WI38 (cell line): ENCODE data around the gene SMDT1.
"Not testable (repeated sequence)": the region's sequence is repeated elsewhere in the genome, so short reads cannot be mapped to it uniquely, and the experiment has no call there.

Source experiments
- H3K4me3 ChIP-seq: 2 replicates; pipeline ENCODE4 v1.5.1; 2011; ENCODE audit warnings: low read depth, mild to moderate bottlenecking, control low read depth, low read length
- CTCF ChIP-seq: IDR thresholded peaks from 2 replicates; pipeline ENCODE4 v1.5.1; 2012; ENCODE audit warnings: low read depth, mild to moderate bottlenecking, control low read depth, low read length

The SMDT1 gene

GRCh38 chr22:42101199-42101598 is 21.7 kb downstream of the SMDT1 start:
- TF ChIP-seq CTCF: no peak

GRCh38 chr22:42104332-42104860 is 24.9 kb downstream of the SMDT1 start:
- not testable (repeated sequence) for H3K4me3 ChIP-seq

More at GRCh38 chr22:42101199-42101598, 21.7 kb downstream of the SMDT1 start:
- no peak overlapping the region for H3K4me3 ChIP-seq

- TF ChIP-seq CTCF: no peak
- H3K4me3 ChIP-seq: no peak overlapping the region
These were observed 29.3 kb downstream of the SMDT1 start for GRCh38 chr22:42108848-42109247.

GRCh38 chr22:42111798-42112197 is 32.3 kb downstream of the SMDT1 start:
- TF ChIP-seq CTCF: no peak
- no peak overlapping the region for H3K4me3 ChIP-seq

GRCh38 chr22:42112793-42113192 is 33.3 kb downstream of the SMDT1 start:
- H3K4me3 ChIP-seq: not testable (repeated sequence)

- peak; percentile 36; the same call in 1 of the 2 replicates for TF ChIP-seq CTCF
- H3K4me3 ChIP-seq: no peak overlapping the region
These were observed 35.2 kb downstream of the SMDT1 start for GRCh38 chr22:42114721-42115120.

- not testable (repeated sequence) for H3K4me3 ChIP-seq
These were observed 35.9 kb downstream of the SMDT1 start for GRCh38 chr22:42115420-42115830.

- no peak overlapping the region for H3K4me3 ChIP-seq
- no peak for TF ChIP-seq CTCF
These were observed 37.4 kb downstream of the SMDT1 start for GRCh38 chr22:42116848-42117424.

GRCh38 chr22:42120231-42121021 is 40.9 kb downstream of the SMDT1 start:
- H3K4me3 ChIP-seq: not testable (repeated sequence)

- not testable (repeated sequence) for H3K4me3 ChIP-seq
These were observed 44.0 kb downstream of the SMDT1 start for GRCh38 chr22:42123529-42123928.
